Omental fat pad (tissue), 4 donors: ENCODE data around the gene ABCB6. TPM values are rescaled to one million over a fixed set of nuclear protein-coding genes. Genes with fewer than 3 reads are reported as not detected.
"Not testable (repeated sequence)": the region's sequence is repeated elsewhere in the genome, so short reads cannot be mapped to it uniquely, and the experiment has no call there.

Experiments used
- ATAC-seq: fragments of 150-250 bp; one replicate; pipeline ENCODE4 v1.9.1; 2016; ENCODE audit warnings: mild to moderate bottlenecking, moderate library complexity; ENCODE audit not compliant: low FRiP score
- DNase-seq: peaks from one replicate; pipeline ENCODE4 v3.0.0-alpha.2; 2019; ENCODE audit warnings: low spot score
- total RNA-seq, 4 donors: library from RNA; depleted of rRNA; stranded (reverse); fragments of >200 nt; gene quantifications; one replicate each; pipeline ENCODE4 v1.1.0, GENCODE V29; 2016
- TF ChIP-seq, protein P1 (sequence below), 3 donors: fragments of 450-650 bp; IDR thresholded peaks; one replicate each; pipeline ENCODE4 v1.5.1; 2016 to 2017; ENCODE audit warnings: antibody characterized with exemption in 3 of 3, mild to moderate bottlenecking in 3 of 3, moderate library complexity in 2 of 3

The ABCB6 gene
- total RNA-seq = 10 to 100 TPM; 24.1 to 35.6 (median 28.8) TPM

DNA sequence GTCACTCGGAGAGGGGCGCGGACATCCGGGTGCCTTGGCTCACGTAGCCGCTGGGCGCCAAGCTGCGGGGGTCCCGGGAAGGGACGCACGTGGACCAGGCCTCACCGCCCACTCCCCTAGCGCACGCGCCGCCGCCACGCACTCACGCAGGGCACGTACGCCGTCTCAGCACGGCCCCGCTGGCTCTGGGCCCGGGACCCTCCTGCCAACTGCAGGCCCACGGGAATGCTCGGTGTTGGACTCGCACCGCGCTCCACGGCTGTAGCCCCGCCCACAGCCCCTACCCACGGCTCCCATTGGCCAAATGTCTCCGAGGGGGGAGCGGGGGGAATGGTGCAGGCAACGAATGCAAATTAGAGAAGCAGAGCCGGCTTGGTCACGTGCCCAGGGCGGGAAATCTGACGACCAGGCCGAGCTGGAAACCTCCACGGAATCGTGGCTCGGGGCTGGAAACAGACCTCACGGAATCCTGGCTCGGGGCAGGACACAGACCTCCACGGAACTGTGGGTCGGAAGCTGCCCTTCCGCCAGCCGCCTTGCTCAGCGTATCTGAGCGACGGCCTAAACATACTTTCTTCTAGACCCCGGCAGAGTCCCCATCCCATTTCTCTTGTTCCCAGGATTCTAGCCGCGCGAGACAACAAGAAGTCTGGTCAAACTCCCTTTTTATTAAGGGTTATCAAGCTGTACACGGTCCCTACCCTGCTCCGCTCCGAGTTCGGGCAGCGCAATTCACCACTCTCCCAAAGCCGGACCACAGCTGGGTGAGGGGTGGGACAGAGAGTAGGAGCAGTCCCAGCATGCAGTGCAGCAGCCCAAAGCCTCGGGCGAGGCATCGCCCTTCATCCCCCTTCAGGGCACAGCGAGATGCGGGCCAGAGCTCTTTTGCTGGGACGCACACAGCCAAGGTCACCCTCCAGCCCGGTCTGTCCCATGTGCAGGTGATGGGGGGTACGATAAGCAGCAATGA lies at the start of gene ABCB6:
TSS of gene ABCB6 (minus strand) at position 227 of the 970 bp plus-strand sequence. CDS start 285 bp downstream, outside the sequence.
- TF ChIP-seq, protein P1, sequence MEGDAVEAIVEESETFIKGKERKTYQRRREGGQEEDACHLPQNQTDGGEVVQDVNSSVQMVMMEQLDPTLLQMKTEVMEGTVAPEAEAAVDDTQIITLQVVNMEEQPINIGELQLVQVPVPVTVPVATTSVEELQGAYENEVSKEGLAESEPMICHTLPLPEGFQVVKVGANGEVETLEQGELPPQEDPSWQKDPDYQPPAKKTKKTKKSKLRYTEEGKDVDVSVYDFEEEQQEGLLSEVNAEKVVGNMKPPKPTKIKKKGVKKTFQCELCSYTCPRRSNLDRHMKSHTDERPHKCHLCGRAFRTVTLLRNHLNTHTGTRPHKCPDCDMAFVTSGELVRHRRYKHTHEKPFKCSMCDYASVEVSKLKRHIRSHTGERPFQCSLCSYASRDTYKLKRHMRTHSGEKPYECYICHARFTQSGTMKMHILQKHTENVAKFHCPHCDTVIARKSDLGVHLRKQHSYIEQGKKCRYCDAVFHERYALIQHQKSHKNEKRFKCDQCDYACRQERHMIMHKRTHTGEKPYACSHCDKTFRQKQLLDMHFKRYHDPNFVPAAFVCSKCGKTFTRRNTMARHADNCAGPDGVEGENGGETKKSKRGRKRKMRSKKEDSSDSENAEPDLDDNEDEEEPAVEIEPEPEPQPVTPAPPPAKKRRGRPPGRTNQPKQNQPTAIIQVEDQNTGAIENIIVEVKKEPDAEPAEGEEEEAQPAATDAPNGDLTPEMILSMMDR (IDR thresholded peaks at IDR 0.05) = no peak
- ATAC-seq = peak; percentile 89
- peak; percentile 91 for DNase-seq

DNA sequence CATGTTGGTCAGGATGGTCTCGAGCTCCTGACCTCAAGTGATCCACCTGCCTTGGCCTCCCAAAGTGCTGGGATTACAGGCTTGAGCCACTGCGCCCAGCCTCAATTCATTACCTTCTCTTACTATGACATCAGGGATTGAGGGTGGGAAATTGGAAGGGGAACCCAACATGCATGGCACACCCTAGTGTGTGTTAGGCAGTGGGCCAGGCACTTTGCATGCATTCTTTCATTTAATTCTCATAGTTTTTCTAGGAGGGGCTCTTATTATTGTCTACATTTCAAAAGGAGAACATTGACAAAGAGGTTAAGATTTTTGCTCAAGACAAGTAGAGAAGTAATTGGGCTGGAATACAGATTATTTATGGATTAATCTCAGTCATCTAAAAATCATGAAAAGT lies 49.5 kb upstream of the ABCB6 start:
- DNase-seq = no peak
- no peak for ATAC-seq
- TF ChIP-seq, protein P1 (IDR thresholded peaks at IDR 0.05) = no peak

DNA sequence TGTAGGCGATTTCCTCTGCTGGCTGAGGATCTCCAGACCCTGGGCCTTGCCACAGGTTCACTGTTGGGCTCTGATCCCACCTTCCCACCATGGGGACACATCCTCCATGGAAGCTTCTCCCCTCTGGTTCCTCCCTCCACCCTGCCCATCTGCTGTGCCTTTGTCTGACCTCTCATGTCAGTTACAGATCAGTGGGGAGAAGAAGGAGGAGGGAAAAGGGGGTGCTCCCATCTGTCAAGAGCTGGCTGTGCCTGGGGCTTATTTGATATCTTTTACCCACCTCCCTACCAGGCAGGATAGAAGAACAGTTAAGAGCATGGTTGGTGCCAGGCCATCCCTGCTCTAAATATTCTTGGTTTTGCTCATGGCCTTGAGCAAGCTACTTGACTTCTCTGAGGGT lies 48.1 kb upstream of the ABCB6 start:
- DNase-seq (no peak), ATAC-seq (no peak)
- TF ChIP-seq, protein P1 (IDR thresholded peaks at IDR 0.05) = no peak

DNA sequence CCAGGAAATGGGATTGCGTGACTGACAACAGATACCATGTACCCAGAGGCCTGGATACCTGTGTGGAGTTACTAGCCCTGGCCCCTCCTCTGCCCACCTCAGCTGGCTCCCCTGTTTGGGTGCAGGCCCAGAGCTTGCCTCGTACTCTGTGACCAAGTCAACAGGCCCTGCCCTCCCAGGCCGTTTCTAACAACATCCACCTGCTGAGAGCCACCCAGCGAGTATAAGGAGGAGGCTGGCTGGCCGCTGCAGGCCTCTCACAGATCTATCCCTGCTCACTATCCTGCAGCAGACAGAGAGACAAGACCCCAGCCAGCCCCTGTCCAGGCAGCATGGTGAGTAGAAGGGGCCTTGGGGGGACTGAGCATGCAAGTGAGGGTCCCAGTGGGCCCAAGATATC lies 47.5 kb upstream of the ABCB6 start:
- TF ChIP-seq, protein P1 (IDR thresholded peaks at IDR 0.05) = no peak
- DNase-seq (no peak), ATAC-seq (peak; percentile 23)

DNA sequence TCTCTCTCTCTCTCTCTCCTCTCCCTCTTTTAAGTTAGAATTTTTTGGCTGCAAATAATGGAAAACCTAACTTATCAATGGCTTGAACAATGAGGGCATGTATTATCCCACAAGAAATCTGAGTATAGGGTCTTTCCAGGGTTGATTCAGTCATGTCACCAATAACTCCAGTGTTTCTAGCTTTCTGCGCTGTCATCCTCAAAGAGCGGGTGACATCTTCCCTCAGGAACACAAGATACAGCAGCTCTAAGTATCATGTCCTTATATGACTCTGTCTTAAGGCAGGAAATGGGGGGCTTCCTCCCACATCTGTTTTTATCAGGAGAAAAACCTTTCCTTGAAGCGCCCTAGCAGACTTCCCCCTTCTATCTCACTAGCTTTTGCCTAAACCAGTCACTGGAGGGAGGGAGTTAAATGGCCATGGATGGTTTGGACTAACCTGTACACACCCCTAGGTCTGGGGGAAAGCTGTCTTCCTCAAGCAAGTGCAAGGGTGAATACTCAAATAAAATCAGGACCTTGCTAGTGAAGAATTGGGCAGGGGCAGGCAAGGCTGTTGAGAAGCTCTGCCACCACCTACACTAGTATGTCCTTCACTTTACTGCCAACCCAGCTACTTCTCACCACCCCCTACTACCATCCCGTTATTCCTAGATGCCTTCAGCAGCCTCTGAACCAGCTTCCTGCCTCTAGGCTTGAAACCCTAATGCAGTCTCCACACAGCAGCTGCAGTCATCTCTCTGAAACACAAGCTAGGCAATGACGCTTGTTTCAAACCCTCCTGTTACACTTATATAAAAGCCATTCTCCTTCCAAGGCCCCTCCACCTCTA lies 42.5 kb upstream of the ABCB6 start:
- TF ChIP-seq, protein P1 (IDR thresholded peaks at IDR 0.05) = no peak
- DNase-seq (no peak), ATAC-seq (no peak)

GRCh38 chr2:219258942-219259341 lies 40.2 kb upstream of the ABCB6 start:
- DNase-seq, ATAC-seq: not testable (repeated sequence)

GRCh38 chr2:219254590-219255201 lies 35.9 kb upstream of the ABCB6 start:
- no peak for ATAC-seq
- TF ChIP-seq, protein P1 (IDR thresholded peaks at IDR 0.05) = no peak
- DNase-seq = no peak
